ENCODE results near the gene NR4A1.

DNA sequence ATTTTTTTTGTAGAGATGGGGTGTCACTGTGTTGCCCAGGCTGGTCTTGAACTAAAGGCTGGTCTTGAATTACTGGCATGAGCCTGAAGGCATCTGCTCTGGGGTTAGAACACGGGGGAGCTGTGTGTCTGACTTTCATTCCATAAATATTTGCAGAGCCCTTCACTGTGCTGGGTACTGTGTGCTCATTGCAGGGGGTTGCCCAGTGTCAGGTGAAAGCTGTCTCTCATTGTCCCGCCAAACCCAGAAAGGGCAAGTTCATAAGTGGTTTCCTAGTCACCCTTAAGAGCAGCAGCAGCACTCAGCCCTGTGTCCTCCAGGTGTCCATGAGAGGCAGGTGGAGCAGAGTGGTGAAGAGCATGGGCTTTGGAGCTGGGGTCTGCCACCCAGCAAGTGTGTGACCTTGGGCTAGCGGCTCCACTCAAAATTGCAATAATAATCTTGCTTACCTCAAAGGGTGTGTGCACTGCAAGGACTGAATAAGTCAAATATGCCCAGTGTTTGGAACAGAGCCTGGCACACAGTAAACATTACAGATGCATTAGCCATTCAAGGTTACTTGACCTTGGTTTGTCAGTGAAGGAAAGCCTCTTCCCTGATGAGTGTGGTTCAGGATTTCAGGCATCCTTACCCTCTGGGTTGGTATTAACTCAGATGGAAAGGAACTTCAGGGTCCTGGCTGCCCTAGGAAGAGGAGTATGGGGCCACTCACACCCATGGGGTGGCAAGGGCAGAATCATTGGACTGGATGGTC, 23.9 kb downstream of the NR4A1 start:
- TF ChIP-seq, protein P1, sequence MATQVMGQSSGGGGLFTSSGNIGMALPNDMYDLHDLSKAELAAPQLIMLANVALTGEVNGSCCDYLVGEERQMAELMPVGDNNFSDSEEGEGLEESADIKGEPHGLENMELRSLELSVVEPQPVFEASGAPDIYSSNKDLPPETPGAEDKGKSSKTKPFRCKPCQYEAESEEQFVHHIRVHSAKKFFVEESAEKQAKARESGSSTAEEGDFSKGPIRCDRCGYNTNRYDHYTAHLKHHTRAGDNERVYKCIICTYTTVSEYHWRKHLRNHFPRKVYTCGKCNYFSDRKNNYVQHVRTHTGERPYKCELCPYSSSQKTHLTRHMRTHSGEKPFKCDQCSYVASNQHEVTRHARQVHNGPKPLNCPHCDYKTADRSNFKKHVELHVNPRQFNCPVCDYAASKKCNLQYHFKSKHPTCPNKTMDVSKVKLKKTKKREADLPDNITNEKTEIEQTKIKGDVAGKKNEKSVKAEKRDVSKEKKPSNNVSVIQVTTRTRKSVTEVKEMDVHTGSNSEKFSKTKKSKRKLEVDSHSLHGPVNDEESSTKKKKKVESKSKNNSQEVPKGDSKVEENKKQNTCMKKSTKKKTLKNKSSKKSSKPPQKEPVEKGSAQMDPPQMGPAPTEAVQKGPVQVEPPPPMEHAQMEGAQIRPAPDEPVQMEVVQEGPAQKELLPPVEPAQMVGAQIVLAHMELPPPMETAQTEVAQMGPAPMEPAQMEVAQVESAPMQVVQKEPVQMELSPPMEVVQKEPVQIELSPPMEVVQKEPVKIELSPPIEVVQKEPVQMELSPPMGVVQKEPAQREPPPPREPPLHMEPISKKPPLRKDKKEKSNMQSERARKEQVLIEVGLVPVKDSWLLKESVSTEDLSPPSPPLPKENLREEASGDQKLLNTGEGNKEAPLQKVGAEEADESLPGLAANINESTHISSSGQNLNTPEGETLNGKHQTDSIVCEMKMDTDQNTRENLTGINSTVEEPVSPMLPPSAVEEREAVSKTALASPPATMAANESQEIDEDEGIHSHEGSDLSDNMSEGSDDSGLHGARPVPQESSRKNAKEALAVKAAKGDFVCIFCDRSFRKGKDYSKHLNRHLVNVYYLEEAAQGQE (IDR thresholded peaks at IDR 0.05; ENCODE audit: low read depth): no peak
- TF ChIP-seq CEBPB (IDR thresholded peaks at IDR 0.05): no peak
- no peak for TF ChIP-seq EP300 (IDR thresholded peaks at IDR 0.05; ENCODE audit: borderline replicate concordance)
- TF ChIP-seq RAD21 (IDR thresholded peaks at IDR 0.05; ENCODE audit: low read depth): no peak
